ENCODE results near the gene DNAAF9. TPM values are rescaled to one million over a fixed set of nuclear protein-coding genes. Genes with fewer than 3 reads are reported as not detected.
"Not testable (repeated sequence)": the region's sequence is repeated elsewhere in the genome, so short reads cannot be mapped to it uniquely, and the experiment has no call there.

Gene DNAAF9
- total RNA-seq, 1 donor from 2014 or later: 10.9 TPM

GRCh38 chr20:3420211-3420707 is 12.8 kb upstream of the DNAAF9 start:
- no peak overlapping the region for H3K4me3 ChIP-seq
- DNase-seq (ENCODE audit: low spot score in 2 of 2): peak; percentile 50 to 71
- H3K27me3 ChIP-seq: no peaks in the 10 kb centered on the region
- no peaks in the 10 kb centered on the region for H3K36me3 ChIP-seq
- TF ChIP-seq, protein P1, sequence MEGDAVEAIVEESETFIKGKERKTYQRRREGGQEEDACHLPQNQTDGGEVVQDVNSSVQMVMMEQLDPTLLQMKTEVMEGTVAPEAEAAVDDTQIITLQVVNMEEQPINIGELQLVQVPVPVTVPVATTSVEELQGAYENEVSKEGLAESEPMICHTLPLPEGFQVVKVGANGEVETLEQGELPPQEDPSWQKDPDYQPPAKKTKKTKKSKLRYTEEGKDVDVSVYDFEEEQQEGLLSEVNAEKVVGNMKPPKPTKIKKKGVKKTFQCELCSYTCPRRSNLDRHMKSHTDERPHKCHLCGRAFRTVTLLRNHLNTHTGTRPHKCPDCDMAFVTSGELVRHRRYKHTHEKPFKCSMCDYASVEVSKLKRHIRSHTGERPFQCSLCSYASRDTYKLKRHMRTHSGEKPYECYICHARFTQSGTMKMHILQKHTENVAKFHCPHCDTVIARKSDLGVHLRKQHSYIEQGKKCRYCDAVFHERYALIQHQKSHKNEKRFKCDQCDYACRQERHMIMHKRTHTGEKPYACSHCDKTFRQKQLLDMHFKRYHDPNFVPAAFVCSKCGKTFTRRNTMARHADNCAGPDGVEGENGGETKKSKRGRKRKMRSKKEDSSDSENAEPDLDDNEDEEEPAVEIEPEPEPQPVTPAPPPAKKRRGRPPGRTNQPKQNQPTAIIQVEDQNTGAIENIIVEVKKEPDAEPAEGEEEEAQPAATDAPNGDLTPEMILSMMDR (IDR thresholded peaks at IDR 0.05): no peak
- H3K4me1 ChIP-seq: no peaks in the 10 kb centered on the region
- H3K9me3 ChIP-seq: no peaks in the 10 kb centered on the region
- intact Hi-C loops (cut with DNase I): no loop called here
- no peak overlapping the region for H3K27ac ChIP-seq

DNA sequence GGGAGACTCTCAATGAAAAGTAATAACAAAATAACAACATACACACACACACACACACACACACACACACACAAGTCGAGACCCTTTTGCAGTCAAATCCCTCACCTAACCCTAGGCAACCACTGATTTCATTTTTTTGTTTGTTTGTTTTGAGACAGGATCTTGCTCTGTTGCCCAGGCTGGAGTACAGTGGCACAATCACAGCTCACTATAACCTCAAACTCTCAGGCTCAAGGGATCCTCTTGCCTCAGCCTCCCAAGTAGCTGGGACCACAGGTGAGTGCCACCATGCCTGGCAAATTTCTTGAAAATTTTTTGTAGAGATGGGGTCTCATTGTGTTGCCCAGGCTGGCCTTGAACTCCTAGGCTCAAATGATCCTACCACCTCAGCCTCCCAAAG is 10.7 kb upstream of the DNAAF9 start:
- intact Hi-C loops (cut with DNase I); DNase-seq (ENCODE audit: low spot score in 2 of 2): not testable (repeated sequence)

DNA sequence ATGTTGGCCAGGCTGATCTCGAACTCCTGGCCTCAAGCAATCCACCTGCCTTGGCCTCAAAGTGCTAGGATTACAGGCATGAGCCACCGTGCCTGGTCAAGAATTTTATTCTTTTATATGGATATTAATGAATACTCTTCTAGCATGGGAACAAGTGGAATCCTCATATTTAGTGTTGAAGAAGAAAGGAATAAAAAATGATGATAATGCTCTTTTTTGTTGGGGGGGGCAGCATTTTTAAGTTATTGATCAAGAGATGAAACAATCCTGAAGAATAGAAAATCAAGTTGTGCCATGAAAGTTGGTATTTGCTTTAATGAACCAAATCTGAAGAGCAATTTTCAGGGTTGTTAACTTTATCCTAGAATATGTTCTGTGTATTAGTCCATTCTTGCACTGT is 6.7 kb upstream of the DNAAF9 start:
- Histone ChIP-seq H3K27ac (no peak overlapping the region), H3K9me3 (no peaks in the 10 kb centered on the region), H3K36me3 (no peaks in the 10 kb centered on the region), H3K4me1 (peaks cover 0 to 2% of the 10 kb centered on the region in 2 donors), H3K4me3 (no peak overlapping the region), H3K27me3 (no peaks in the 10 kb centered on the region)
- no peak for DNase-seq (ENCODE audit: low spot score in 2 of 2)
- intact Hi-C loops (cut with DNase I): no loop called here
- TF ChIP-seq, protein P1 (IDR thresholded peaks at IDR 0.05): no peak

More for the DNA sequence above, 10.7 kb upstream of the DNAAF9 start:
- H3K4me3 ChIP-seq, H3K36me3 ChIP-seq, H3K27ac ChIP-seq, H3K27me3 ChIP-seq, H3K4me1 ChIP-seq, H3K9me3 ChIP-seq: not testable (repeated sequence)

- TF ChIP-seq, protein P1 (IDR thresholded peaks at IDR 0.05): no peak
- Histone ChIP-seq H3K27ac (no peak overlapping the region), H3K36me3 (no peaks in the 10 kb centered on the region), H3K27me3 (no peaks in the 10 kb centered on the region), H3K4me3 (no peak overlapping the region), H3K9me3 (no peaks in the 10 kb centered on the region), H3K4me1 (peaks cover 0 to 2% of the 10 kb centered on the region in 2 donors)
- no peak for DNase-seq (ENCODE audit: low spot score in 2 of 2)
- intact Hi-C loops (cut with DNase I): no loop called here
Observed at GRCh38 chr20:3413393-3413889, 6.0 kb upstream of the DNAAF9 start.

GRCh38 chr20:3412600-3413392 is 5.3 kb upstream of the DNAAF9 start:
- Histone ChIP-seq H3K27me3 (no peaks in the 10 kb centered on the region), H3K4me1 (peaks cover 0 to 2% of the 10 kb centered on the region in 2 donors), H3K4me3 (no peak overlapping the region), H3K27ac (no peak overlapping the region), H3K9me3 (no peaks in the 10 kb centered on the region), H3K36me3 (no peaks in the 10 kb centered on the region)
- DNase-seq (ENCODE audit: low spot score in 2 of 2): no peak
- TF ChIP-seq, protein P1 (IDR thresholded peaks at IDR 0.05): no peak
- intact Hi-C loops (cut with DNase I): no loop called here

- H3K36me3 ChIP-seq: no peaks in the 10 kb centered on the region
- H3K27ac ChIP-seq: no peak overlapping the region
- H3K4me3 ChIP-seq: no peak overlapping the region
- DNase-seq (ENCODE audit: low spot score in 2 of 2): no peak
- intact Hi-C loops (cut with DNase I): no loop called here
- H3K9me3 ChIP-seq: no peaks in the 10 kb centered on the region
- TF ChIP-seq, protein P1 (IDR thresholded peaks at IDR 0.05): no peak
- H3K4me1 ChIP-seq: peaks cover 0 to 7% of the 10 kb centered on the region in 2 donors
- no peaks in the 10 kb centered on the region for H3K27me3 ChIP-seq
Observed at GRCh38 chr20:3410464-3410863, 3.0 kb upstream of the DNAAF9 start.

Measured in ascending aorta (tissue), 2 donors.